Gastroesophageal sphincter (tissue), 4 donors: ENCODE results near the gene ACSF3. TPM values are rescaled to one million over a fixed set of nuclear protein-coding genes. Genes with fewer than 3 reads are reported as not detected.

Experiments
- ATAC-seq: fragments of 150-250 bp; one replicate; pipeline ENCODE4 v1.9.1; 2016; ENCODE audit warnings: mild to moderate bottlenecking, moderate library complexity
- H3K27ac ChIP-seq, 4 donors: fragments of 200-600 bp; sonication (generic) in 3 of 4; 1 replicate in 3 of 4; 2 replicates in 1 of 4; pipeline ENCODE4 v1.5.1; 2016 to 2019
- H3K27me3 ChIP-seq: fragments of 200-600 bp; sonication (generic); one replicate; pipeline ENCODE4 v1.5.1; 2019
- H3K36me3 ChIP-seq, 2 donors: fragments of 200-600 bp; sonication (generic); one replicate each; pipeline ENCODE4 v1.5.1; 2019; ENCODE audit warnings: control low read depth in 1 of 2
- H3K4me1 ChIP-seq, 3 donors: fragments of 200-600 bp; sonication (generic); 1 replicate in 2 of 3; 2 replicates in 1 of 3; pipeline ENCODE4 v1.5.1; 2016 to 2019; ENCODE audit warnings: control low read depth in 2 of 3
- H3K4me3 ChIP-seq, 2 donors: fragments of 200-600 bp; sonication (generic); one replicate each; pipeline ENCODE4 v1.5.1; 2019; ENCODE audit warnings: mild to moderate bottlenecking in 1 of 2, moderate library complexity in 1 of 2
- H3K9me3 ChIP-seq, 3 donors: fragments of 200-600 bp; sonication (generic); one replicate each; pipeline ENCODE4 v1.5.1; 2017 to 2019; ENCODE audit warnings: control low read depth in 2 of 3
- EP300 ChIP-seq: sonication (generic); formaldehyde crosslinking; IDR thresholded peaks from one replicate; pipeline ENCODE4 v1.6.1; 2017; ENCODE audit warnings: antibody characterized with exemption, mild to moderate bottlenecking
- POLR2A ChIP-seq, 2 donors: fragments of 450-650 bp; IDR thresholded peaks; one replicate each; pipeline ENCODE4 v1.6.1; 2017; ENCODE audit warnings: antibody characterized with exemption in 2 of 2, mild to moderate bottlenecking in 2 of 2, moderate library complexity in 1 of 2
- POLR2AphosphoS5 ChIP-seq: sonication (generic); formaldehyde crosslinking; IDR thresholded peaks from one replicate; pipeline ENCODE4 v1.6.1; 2017; ENCODE audit warnings: antibody characterized with exemption
- WGBS, 2 donors: methylation state at CpG; one replicate each; pipeline ENCODE4 v1.1.5; 2018; ENCODE audit warnings: low coverage in 1 of 2; 5-methylcytosine and 5-hydroxymethylcytosine counted together
- total RNA-seq, 4 donors: library from RNA; depleted of rRNA; stranded (reverse); fragments of >200 nt; gene quantifications; one replicate each; pipeline ENCODE4 v1.1.0, GENCODE V29; 2016
- TF ChIP-seq, protein P1 (sequence below), 4 experiments: fragments of 200-600 bp in 2 of 4; fragments of 450-650 bp in 2 of 4; sonication (generic) in 1 of 4; IDR thresholded peaks; one replicate each; pipeline ENCODE4 v1.5.1; 2017 to 2019; ENCODE audit warnings: antibody characterized with exemption in 4 of 4, mild to moderate bottlenecking in 2 of 4, moderate library complexity in 2 of 4

Gene ACSF3
- total RNA-seq, 4 donors from 2014 or later = 14.5 to 33.8 (median 28.8) TPM

DNA sequence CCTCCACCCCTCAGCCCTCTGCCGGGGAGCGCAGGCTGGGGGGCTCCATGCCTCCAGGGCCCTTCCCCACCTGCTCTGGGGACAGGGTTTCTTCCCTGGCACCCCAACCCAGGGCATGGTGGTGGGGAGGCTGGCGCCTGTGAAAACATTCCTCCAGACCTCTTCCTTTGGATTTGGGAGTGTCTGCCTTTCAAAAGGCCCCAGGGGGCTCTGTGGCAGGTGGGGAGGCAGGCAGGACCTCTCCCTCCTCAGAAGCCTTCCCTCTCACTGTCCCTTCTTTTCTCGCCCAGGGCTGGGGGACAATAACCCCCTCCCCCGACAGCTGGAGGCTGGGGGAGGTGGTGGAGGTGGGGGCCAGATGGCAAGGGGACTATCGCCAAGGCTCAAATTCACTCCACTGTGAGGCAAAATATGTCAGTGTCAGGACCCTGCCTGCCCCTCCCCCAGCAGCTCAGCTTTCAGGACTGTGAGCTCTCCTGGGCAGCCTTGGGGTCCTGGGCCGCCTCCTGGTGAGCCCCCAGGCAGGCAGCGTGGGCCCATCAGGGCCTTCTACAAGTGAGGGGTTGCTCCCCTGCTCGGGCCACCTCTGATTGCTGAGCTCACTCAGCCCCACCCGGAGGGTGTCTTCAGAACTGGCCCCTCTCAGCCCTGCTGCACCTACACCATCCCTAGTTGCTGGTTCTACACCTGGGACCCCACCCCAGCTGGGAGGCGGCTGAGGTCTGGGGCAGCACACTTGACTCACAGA lies 79.7 kb downstream of the ACSF3 start:
- Histone ChIP-seq H3K27me3 (peaks cover 90% of the 10 kb centered on the region), H3K4me3 (no peak overlapping the region), H3K4me1 (peaks cover 0 to 25% (median 15%) of the 10 kb centered on the region in 3 donors), H3K36me3 (no peaks in the 10 kb centered on the region), H3K27ac (no peak overlapping the region), H3K9me3 (no peaks in the 10 kb centered on the region)
- TF ChIP-seq EP300 (no peak), POLR2AphosphoS5 (no peak), POLR2A (IDR thresholded peaks at IDR 0.05) (no peak)
- TF ChIP-seq, protein P1, sequence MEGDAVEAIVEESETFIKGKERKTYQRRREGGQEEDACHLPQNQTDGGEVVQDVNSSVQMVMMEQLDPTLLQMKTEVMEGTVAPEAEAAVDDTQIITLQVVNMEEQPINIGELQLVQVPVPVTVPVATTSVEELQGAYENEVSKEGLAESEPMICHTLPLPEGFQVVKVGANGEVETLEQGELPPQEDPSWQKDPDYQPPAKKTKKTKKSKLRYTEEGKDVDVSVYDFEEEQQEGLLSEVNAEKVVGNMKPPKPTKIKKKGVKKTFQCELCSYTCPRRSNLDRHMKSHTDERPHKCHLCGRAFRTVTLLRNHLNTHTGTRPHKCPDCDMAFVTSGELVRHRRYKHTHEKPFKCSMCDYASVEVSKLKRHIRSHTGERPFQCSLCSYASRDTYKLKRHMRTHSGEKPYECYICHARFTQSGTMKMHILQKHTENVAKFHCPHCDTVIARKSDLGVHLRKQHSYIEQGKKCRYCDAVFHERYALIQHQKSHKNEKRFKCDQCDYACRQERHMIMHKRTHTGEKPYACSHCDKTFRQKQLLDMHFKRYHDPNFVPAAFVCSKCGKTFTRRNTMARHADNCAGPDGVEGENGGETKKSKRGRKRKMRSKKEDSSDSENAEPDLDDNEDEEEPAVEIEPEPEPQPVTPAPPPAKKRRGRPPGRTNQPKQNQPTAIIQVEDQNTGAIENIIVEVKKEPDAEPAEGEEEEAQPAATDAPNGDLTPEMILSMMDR (IDR thresholded peaks at IDR 0.05) = no peak
- 57% methylated on average over 3 of the region's 11 CpGs; no CpG with 5 or more reads in 1 of the 2 donors for WGBS, 2 donors
- no peak for ATAC-seq

DNA sequence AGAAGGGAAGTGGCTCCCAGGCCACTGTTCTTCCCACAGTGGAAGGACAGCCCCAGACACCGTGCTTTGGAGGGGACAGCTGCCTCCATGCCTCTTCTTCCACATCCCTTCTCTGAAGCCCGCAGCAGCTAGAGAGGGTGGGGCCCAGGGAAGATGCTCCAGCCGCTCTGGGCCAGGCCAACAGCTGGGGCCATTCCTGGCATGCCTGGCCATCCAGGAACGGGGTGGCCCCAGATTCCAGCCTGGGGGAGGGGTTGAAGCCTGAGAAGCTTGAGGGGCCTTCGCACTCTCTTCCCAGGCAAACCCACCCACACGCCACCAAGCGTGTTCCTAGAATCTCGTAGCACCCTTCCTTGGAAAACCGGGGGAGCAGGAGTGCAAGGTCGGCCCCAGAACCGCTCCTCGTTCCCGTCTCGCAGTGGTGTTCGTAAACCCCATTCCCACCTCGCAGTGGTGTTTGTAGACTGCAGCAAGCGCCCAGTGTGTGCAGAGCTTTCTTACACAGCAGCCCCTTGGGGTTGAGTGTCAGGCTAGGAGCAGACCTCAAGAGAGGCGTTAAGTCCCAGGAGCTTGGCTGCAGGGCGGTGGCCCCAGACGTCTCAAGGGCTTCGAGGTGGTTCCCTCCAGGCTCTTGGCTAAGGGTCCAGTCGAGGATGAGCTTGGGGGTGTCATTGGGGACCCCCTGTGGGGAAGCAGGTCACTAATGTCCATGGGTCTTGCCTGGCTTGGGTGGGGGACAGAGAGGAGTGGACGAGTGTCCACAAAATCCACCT lies 80.6 kb downstream of the ACSF3 start:
- H3K27ac ChIP-seq = no peak overlapping the region
- no peaks in the 10 kb centered on the region for H3K36me3 ChIP-seq
- H3K4me3 ChIP-seq = no peak overlapping the region
- H3K27me3 ChIP-seq = peaks cover 90% of the 10 kb centered on the region
- 84% methylated on average over 2 of the region's 23 CpGs; no CpG with 5 or more reads in 1 of the 2 donors for WGBS, 2 donors
- ATAC-seq = no peak
- TF ChIP-seq EP300 = no peak
- TF ChIP-seq POLR2AphosphoS5 = no peak
- no peak for TF ChIP-seq POLR2A (IDR thresholded peaks at IDR 0.05)
- TF ChIP-seq, protein P1 (IDR thresholded peaks at IDR 0.05) = no peak
- H3K4me1 ChIP-seq = peaks cover 0 to 25% (median 15%) of the 10 kb centered on the region in 3 donors
- no peaks in the 10 kb centered on the region for H3K9me3 ChIP-seq

DNA sequence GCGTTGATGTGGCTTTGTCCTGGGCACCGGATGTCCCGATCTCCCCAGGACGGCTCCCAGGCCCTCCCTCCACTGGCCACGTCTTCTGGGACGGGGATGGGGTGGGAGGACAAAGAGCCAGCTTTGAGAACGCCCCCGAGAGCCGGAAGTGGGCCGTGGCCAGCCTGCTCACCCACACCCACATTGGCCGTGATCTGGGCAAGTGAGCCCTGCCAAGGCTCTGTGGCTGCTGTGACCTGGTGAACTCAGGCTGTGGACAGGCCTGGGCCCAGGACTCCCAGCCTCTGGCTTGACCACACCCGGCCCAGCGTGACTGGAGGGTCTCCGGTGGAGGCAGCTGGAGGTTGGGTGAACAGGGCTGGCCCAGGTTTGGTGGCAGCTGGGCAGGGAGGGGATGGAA lies 81.2 kb downstream of the ACSF3 start:
- Histone ChIP-seq H3K36me3 (no peaks in the 10 kb centered on the region), H3K27ac (no peak overlapping the region), H3K4me1 (peaks cover 0 to 23% (median 15%) of the 10 kb centered on the region in 3 donors), H3K4me3 (no peak overlapping the region), H3K9me3 (no peaks in the 10 kb centered on the region), H3K27me3 (peaks cover 90% of the 10 kb centered on the region)
- WGBS, 2 donors = 100% methylated on average over 1 of the region's 14 CpGs; no CpG with 5 or more reads in 1 of the 2 donors
- TF ChIP-seq POLR2AphosphoS5 (no peak), EP300 (no peak), POLR2A (IDR thresholded peaks at IDR 0.05) (no peak)
- TF ChIP-seq, protein P1 (IDR thresholded peaks at IDR 0.05) = no peak
- ATAC-seq = no peak

- H3K36me3 ChIP-seq = no peaks in the 10 kb centered on the region
- peaks cover 90% of the 10 kb centered on the region for H3K27me3 ChIP-seq
- H3K9me3 ChIP-seq = no peaks in the 10 kb centered on the region
- no peak overlapping the region for H3K4me3 ChIP-seq
- TF ChIP-seq POLR2A (IDR thresholded peaks at IDR 0.05) (no peak), EP300 (no peak), POLR2AphosphoS5 (no peak)
- TF ChIP-seq, protein P1 (IDR thresholded peaks at IDR 0.05) = no peak
- no CpG with 5 or more reads among the region's 20 CpGs for WGBS, 2 donors
- peaks cover 0 to 17% (median 12%) of the 10 kb centered on the region in 3 donors for H3K4me1 ChIP-seq
- no peak for ATAC-seq
- H3K27ac ChIP-seq = no peak overlapping the region
Observed at GRCh38 chr16:89175280-89176146, 81.9 kb downstream of the ACSF3 start.
